Activated CD4-positive, CD25-positive, alpha-beta regulatory T cell treated with anti-CD3 and anti-CD28 coated beads, Interleukin-2, amount 50 U/mL, for 72 hours (primary cell): ENCODE measurements around the gene EPB41L2.
"Not testable (repeated sequence)": the region's sequence is repeated elsewhere in the genome, so short reads cannot be mapped to it uniquely, and the experiment has no call there.

Experiments used
- DNase-seq: peaks from one replicate; pipeline ENCODE4 v3.0.0; 2021

Gene EPB41L2

GRCh38 chr6:130829333-130829910 is 233.6 kb downstream of the EPB41L2 start:
- no peak for DNase-seq

GRCh38 chr6:130827247-130828149 is 235.5 kb downstream of the EPB41L2 start, which contains the start of gene SMLR1:
Gene SMLR1, plus strand, starts transcription at chr6:130827406. Its CDS starts 8 bp downstream, at chr6:130827414.
- no peak for DNase-seq

- DNase-seq: no peak
These were observed 236.4 kb downstream of the EPB41L2 start for GRCh38 chr6:130826442-130827246.

GRCh38 chr6:130825772-130826441 is 237.1 kb downstream of the EPB41L2 start:
- no peak for DNase-seq

GRCh38 chr6:130824978-130825694 is 237.9 kb downstream of the EPB41L2 start:
- no peak for DNase-seq

GRCh38 chr6:130822736-130823135 is 240.3 kb downstream of the EPB41L2 start:
- DNase-seq: no peak

GRCh38 chr6:130815200-130816071 is 247.6 kb downstream of the EPB41L2 start:
- no peak for DNase-seq

GRCh38 chr6:130814506-130814905 is 248.5 kb downstream of the EPB41L2 start:
- no peak for DNase-seq

GRCh38 chr6:130811932-130812331 is 251.1 kb downstream of the EPB41L2 start:
- DNase-seq: no peak

GRCh38 chr6:130810307-130811030 is 252.6 kb downstream of the EPB41L2 start:
- DNase-seq: no peak

- not testable (repeated sequence) for DNase-seq
These were observed 261.7 kb downstream of the EPB41L2 start for GRCh38 chr6:130801368-130801767.

- DNase-seq: no peak
These were observed 266.0 kb downstream of the EPB41L2 start for GRCh38 chr6:130797061-130797460.

GRCh38 chr6:130796313-130796905 is 266.6 kb downstream of the EPB41L2 start:
- DNase-seq: no peak

GRCh38 chr6:130794738-130795137 is 268.3 kb downstream of the EPB41L2 start:
- DNase-seq: no peak

GRCh38 chr6:130794010-130794697 is 268.9 kb downstream of the EPB41L2 start:
- no peak for DNase-seq
